Measurements from ENCODE around the gene CPEB4. TPM values are rescaled to one million over a fixed set of nuclear protein-coding genes. Genes with fewer than 3 reads are reported as not detected.

Gene CPEB4
- total and polyA plus RNA-seq, 9 of the 15 experiments (the other 6 are each of a cell fraction or from before 2014, with no cell fraction given), result 7.4 to 21.3 (median 12.4) TPM

- TF ChIP-seq TRIM25 (IDR thresholded peaks at IDR 0.05; ENCODE audit: borderline replicate concordance) (no peak), ZC3H4 (CRISPR knock-in tag; IDR thresholded peaks at IDR 0.05; ENCODE audit: borderline replicate concordance) (no peak), ZNF263 (CRISPR knock-in tag; IDR thresholded peaks at IDR 0.05; ENCODE audit: borderline replicate concordance) (no peak; the same call in 1 of the 2 replicates), NELFE (IDR thresholded peaks at IDR 0.05; ENCODE audit: insufficient read depth, insufficient read length) (no peak), SNRNP70 (optimal IDR thresholded peaks at IDR 0.05; ENCODE audit: low read depth, low read length) (no peak), RUNX1 (IDR thresholded peaks at IDR 0.05; ENCODE audit: low read depth) (peak; percentile 75; the same call in 1 of the 2 replicates), ARNT (IDR thresholded peaks at IDR 0.05) (peak; percentile 97 to 99), RFX5 (IDR thresholded peaks at IDR 0.05; ENCODE audit: low read depth, low read length) (no peak), ZNF668 (CRISPR knock-in tag; IDR thresholded peaks at IDR 0.05) (no peak), ZFP1 (CRISPR knock-in tag; IDR thresholded peaks at IDR 0.05) (no peak), SNIP1 (IDR thresholded peaks at IDR 0.05; ENCODE audit: low read depth) (no peak)
- TF ChIP-seq, protein P1, sequence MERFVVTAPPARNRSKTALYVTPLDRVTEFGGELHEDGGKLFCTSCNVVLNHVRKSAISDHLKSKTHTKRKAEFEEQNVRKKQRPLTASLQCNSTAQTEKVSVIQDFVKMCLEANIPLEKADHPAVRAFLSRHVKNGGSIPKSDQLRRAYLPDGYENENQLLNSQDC (CRISPR knock-in tag; IDR thresholded peaks at IDR 0.05), result no peak
- TF ChIP-seq, protein P2, sequence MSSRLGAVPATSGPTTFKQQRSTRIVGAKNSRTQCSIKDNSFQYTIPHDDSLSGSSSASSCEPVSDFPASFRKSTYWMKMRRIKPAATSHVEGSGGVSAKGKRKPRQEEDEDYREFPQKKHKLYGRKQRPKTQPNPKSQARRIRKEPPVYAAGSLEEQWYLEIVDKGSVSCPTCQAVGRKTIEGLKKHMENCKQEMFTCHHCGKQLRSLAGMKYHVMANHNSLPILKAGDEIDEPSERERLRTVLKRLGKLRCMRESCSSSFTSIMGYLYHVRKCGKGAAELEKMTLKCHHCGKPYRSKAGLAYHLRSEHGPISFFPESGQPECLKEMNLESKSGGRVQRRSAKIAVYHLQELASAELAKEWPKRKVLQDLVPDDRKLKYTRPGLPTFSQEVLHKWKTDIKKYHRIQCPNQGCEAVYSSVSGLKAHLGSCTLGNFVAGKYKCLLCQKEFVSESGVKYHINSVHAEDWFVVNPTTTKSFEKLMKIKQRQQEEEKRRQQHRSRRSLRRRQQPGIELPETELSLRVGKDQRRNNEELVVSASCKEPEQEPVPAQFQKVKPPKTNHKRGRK (tag; IDR thresholded peaks at IDR 0.05), result no peak
These were observed 48.9 kb upstream of the CPEB4 start (continued) for GRCh38 chr5:173839117-173839713.
